Progenitor cell of endocrine pancreas (in vitro differentiated cells): ENCODE measurements around the gene MYO7A. TPM values are rescaled to one million over a fixed set of nuclear protein-coding genes. Genes with fewer than 3 reads are reported as not detected.

Experiments used
- DNase-seq: peaks from one replicate; pipeline ENCODE4 v3.0.0; 2021; ENCODE audit warnings: low spot score; ENCODE audit not compliant: unreplicated experiment
- H3K27ac Mint-ChIP-seq: 2 replicates; pipeline ENCODE4 v1.8.0; 2021; ENCODE audit warnings: mild to moderate bottlenecking, moderate library complexity, mixed read lengths
- H3K27me3 Mint-ChIP-seq: 2 replicates; pipeline ENCODE4 v1.8.0; 2021; ENCODE audit warnings: mixed read lengths
- H3K36me3 Mint-ChIP-seq: 2 replicates; pipeline ENCODE4 v1.8.0; 2022; ENCODE audit warnings: mixed read lengths; ENCODE audit not compliant: insufficient read depth
- H3K4me1 Mint-ChIP-seq: 2 replicates; pipeline ENCODE4 v1.8.0; 2021; ENCODE audit warnings: low read depth, mixed read lengths
- H3K4me3 Mint-ChIP-seq: 2 replicates; pipeline ENCODE4 v1.8.0; 2021; ENCODE audit warnings: low read depth, mild to moderate bottlenecking, moderate library complexity, mixed read lengths
- H3K9me3 Mint-ChIP-seq: 2 replicates; pipeline ENCODE4 v1.8.0; 2021; ENCODE audit warnings: low read depth, mixed read lengths
- CTCF ChIP-seq: fragments of 200-600 bp; sonication (generic); IDR thresholded peaks from one replicate; pipeline ENCODE4 v1.5.0; 2021; ENCODE audit warnings: antibody characterized with exemption, mild to moderate bottlenecking; ENCODE audit not compliant: unreplicated experiment
- total RNA-seq: library from RNA; stranded (reverse); gene quantifications from 2 replicates; pipeline ENCODE4 v1.2.1, GENCODE V29; 2021

The MYO7A gene
- total RNA-seq, 1 donor from 2014 or later = 5.7 TPM

GRCh38 chr11:77144857-77145428, 16.9 kb downstream of the MYO7A start:
- no peak for TF ChIP-seq CTCF
- peaks cover 3% of the 10 kb centered on the region for H3K9me3 Mint-ChIP-seq

GRCh38 chr11:77146261-77147035, 18.4 kb downstream of the MYO7A start:
- Mint-ChIP-seq H3K9me3 (peaks cover 3% of the 10 kb centered on the region), H3K27ac (no peak overlapping the region), H3K4me3 (no peak overlapping the region), H3K27me3 (peaks cover 51% of the 10 kb centered on the region), H3K36me3 (no peaks in the 10 kb centered on the region), H3K4me1 (peaks cover 19% of the 10 kb centered on the region)
- DNase-seq = no peak
- TF ChIP-seq CTCF = no peak

More at GRCh38 chr11:77144857-77145428, 16.9 kb downstream of the MYO7A start:
- H3K4me1 Mint-ChIP-seq = peaks cover 27% of the 10 kb centered on the region
- no peak overlapping the region for H3K4me3 Mint-ChIP-seq
- H3K36me3 Mint-ChIP-seq = no peaks in the 10 kb centered on the region
- no peak for DNase-seq
- H3K27ac Mint-ChIP-seq = peak overlapping the region; percentile 45
- H3K27me3 Mint-ChIP-seq = peaks cover 44% of the 10 kb centered on the region

- TF ChIP-seq CTCF = no peak
- Mint-ChIP-seq H3K4me3 (no peak overlapping the region), H3K4me1 (peaks cover 14% of the 10 kb centered on the region)
Measured at GRCh38 chr11:77147036-77147315, 18.9 kb downstream of the MYO7A start.

GRCh38 chr11:77147668-77148321, 19.7 kb downstream of the MYO7A start:
- peak overlapping the region; percentile 52 for H3K4me3 Mint-ChIP-seq
- H3K27me3 Mint-ChIP-seq = peaks cover 55% of the 10 kb centered on the region
- no peaks in the 10 kb centered on the region for H3K9me3 Mint-ChIP-seq
- H3K27ac Mint-ChIP-seq = peak overlapping the region; percentile 27
- H3K4me1 Mint-ChIP-seq = peaks cover 13% of the 10 kb centered on the region
- H3K36me3 Mint-ChIP-seq = no peaks in the 10 kb centered on the region
- DNase-seq = no peak
- no peak for TF ChIP-seq CTCF

More at GRCh38 chr11:77147036-77147315, 18.9 kb downstream of the MYO7A start:
- no peak for DNase-seq
- Mint-ChIP-seq H3K36me3 (no peaks in the 10 kb centered on the region), H3K9me3 (no peaks in the 10 kb centered on the region), H3K27ac (no peak overlapping the region), H3K27me3 (peaks cover 51% of the 10 kb centered on the region)

- H3K27ac Mint-ChIP-seq = no peak overlapping the region
- no peaks in the 10 kb centered on the region for H3K9me3 Mint-ChIP-seq
- peaks cover 15% of the 10 kb centered on the region for H3K4me1 Mint-ChIP-seq
- no peak for DNase-seq
- no peaks in the 10 kb centered on the region for H3K36me3 Mint-ChIP-seq
- no peak overlapping the region for H3K4me3 Mint-ChIP-seq
- H3K27me3 Mint-ChIP-seq = peaks cover 50% of the 10 kb centered on the region
- no peak for TF ChIP-seq CTCF
Measured at GRCh38 chr11:77148963-77149715, 21.1 kb downstream of the MYO7A start.
